HG02678 (cell line): ENCODE data around the gene THTPA.

Experiments used
- ATAC-seq: cut with Tn5 transposase; IDR thresholded peaks from one replicate; pipeline ENCODE4 v1.9.1; 2021; ENCODE audit warnings: mild to moderate bottlenecking, moderate library complexity; ENCODE audit not compliant: unreplicated experiment

Gene THTPA

GRCh38 chr14:23550131-23550811, 5.8 kb upstream of the THTPA start:
- no peak for ATAC-seq

DNA sequence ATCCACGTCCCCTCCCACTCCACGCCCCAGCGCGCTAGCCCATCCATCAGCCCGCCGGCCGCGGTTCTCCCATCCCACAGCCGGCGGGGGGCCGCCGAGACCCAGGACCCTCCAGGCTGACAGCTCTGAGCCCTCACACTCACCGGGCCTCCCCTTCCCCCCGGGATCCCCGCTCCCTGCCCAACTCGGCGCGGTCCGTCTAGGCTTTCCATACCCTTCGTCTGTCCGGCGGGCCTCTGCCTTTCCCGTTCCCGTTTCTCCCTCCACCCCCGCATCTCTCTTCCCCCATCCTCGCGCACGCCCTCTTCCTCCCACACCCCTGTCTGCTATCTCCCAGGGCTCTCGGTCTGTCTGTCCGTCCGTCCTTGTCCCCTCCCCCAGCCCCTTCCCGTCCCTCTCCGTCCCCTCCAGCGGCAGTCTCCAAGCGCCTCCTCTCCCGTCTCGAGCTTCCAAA, 5.2 kb upstream of the THTPA start:
- ATAC-seq: no peak

GRCh38 chr14:23551266-23552028, 4.6 kb upstream of the THTPA start, which contains the start of gene ZFHX2:
Gene ZFHX2 (minus strand): TSS chr14:23551765. CDS start chr14:23535325, 16,440 bp downstream.
- ATAC-seq: peak; percentile 51

DNA sequence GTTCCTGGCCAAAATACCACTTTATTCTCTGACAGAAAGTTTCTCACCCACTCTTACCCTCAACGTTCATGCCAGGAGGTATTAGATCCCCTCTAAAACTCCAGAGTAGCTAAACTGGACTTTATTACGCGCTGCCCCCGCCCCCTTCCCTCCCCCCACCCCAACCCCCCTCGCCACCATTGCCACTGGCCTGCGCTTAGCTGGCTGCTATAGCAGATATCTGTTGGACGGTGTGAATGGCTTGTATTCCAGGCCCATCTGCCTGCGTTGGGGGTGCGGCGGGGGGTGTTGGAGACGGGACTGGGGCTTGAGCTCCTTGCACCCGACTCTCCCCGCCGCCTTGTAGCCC, 564 bp upstream of the THTPA start:
- peak; percentile 1 for ATAC-seq

GRCh38 chr14:23556700-23557440, 799 bp downstream of the THTPA start:
- no peak for ATAC-seq

GRCh38 chr14:23557521-23557920, 1.4 kb downstream of the THTPA start:
- ATAC-seq: no peak

GRCh38 chr14:23557946-23558345, 1.9 kb downstream of the THTPA start:
- ATAC-seq: no peak

- ATAC-seq: no peak
These were observed 2.4 kb downstream of the THTPA start for GRCh38 chr14:23558346-23559009.

DNA sequence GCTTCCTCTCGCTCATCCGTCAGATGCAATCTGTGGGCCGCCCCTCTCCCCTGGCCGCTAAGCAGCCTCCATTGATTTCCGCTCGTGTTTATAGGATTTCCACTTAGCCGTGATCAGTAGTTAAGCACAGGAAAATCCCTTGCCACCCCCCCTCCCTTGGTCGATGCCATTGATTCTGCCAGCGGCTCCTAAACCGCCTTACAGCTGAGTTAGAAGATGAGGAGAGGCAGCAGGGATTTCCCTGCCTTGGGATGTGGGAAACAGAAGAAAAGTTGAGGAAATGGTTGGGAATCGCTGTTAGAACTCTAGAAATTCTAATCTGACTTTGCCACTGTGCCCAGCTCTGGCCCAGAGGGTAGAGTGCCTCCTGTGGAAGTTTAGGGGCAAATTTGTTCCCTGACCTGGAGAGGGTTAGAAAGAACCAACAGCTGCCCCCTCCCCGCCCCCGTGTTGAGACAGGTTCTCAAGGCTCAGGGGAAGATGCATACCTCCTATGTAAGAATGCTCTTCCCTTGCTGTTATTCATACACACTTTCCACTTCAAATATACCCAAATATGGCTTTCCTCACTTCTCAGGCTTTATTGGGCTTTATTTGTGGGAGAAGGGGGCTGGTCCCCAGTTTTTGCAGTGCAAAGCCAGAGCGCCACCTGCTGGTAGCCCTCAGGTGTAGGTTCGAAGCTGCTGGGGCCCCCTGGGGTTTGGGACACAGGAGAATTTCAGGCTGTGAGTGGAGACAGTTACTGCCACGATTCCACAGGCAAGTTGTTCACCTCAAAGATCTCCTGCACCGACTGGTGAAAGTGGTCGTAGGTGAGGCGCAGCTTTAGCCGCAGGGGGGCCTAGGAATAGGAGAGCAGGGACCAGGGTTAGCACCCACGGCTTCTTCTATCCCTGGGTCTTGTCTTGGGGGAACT, 3.2 kb downstream of the THTPA start:
- no peak for ATAC-seq

DNA sequence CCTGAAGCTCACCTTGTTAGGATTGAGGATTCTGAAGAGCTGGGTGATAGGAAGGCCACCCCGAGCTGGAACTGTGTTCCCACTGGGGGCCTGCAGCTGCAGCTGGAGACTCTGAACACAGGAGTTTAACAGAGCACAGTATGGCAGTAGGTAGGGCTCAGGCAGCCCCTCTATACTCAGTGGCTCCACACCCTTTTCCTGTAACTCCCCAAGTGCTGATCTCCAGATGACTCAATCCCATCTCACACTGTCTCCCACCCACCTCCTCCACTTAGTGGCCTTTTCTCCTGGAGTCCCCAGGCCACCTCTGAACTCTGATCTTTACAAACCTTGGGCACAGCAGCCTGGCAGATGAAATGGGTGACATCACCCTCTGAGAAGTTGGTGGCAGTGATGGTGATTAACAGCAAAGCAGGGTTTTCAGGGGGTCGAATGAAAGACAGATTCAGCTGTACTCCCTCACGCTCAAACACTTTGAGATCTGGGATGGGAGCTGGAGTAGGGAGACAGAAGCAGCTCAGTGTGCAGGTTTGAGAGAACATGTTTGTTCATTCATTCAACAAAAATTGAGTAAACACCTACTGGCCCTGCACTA, 4.0 kb downstream of the THTPA start:
- no peak for ATAC-seq

DNA sequence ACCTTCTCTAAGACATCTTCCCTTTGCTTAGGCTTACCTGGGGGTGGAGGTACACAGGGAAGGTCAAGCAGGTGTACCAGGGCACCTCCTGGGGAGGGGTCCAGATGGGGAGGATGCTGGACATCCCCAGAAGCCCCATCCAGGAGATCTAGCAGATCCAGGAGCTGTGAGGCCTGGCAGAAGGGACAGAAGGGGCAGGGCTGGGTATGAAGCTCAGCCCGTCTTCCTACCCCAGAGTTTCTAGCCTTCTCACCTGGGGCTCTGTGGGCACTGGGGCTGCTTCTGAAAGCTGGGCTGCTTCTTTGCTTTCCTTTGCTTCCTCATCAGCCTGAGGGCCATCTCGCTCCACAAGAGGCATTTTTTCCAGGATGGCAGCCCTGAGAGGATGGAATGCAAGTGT, 5.2 kb downstream of the THTPA start:
- ATAC-seq: no peak

- ATAC-seq: no peak
These were observed 6.1 kb downstream of the THTPA start for GRCh38 chr14:23561873-23562821.

- no peak for ATAC-seq
These were observed 6.9 kb downstream of the THTPA start for GRCh38 chr14:23562822-23563472.

DNA sequence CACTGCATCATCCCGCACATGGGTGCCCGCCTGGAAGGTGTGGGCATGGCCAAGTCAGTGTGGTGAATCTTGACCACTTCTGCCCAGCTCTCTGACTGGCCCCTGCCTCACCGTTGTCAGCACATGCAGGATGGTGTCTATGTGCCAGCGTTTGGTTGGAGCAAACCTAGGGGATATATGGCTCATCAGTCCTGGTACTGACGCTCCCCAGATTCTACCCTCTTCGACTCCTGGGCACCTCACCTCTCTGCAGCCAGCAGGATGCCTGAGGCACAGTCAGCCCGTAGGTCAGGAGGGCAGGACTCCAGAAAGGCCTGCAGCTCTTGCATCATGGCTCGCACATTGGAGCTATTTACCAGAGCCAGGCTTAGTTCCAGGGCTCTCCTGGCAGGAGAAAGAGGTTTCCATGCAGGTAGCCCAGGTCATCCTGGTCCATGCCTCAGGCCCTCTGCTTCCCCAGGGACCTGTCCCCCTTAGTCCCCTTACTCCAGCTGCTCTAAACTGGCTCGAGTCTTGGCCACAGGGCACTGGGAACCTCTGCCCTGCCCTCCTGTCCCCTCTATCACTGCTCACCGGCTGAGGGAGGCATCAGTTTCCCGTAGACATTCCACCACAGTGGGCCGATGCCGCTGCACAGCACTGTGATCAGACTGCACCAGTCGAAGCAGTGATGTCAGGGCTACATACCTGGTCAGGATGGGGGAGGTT, 7.6 kb downstream of the THTPA start:
- ATAC-seq: no peak

GRCh38 chr14:23564181-23564812, 8.2 kb downstream of the THTPA start:
- ATAC-seq: no peak

GRCh38 chr14:23564876-23565275, 8.8 kb downstream of the THTPA start:
- no peak for ATAC-seq

DNA sequence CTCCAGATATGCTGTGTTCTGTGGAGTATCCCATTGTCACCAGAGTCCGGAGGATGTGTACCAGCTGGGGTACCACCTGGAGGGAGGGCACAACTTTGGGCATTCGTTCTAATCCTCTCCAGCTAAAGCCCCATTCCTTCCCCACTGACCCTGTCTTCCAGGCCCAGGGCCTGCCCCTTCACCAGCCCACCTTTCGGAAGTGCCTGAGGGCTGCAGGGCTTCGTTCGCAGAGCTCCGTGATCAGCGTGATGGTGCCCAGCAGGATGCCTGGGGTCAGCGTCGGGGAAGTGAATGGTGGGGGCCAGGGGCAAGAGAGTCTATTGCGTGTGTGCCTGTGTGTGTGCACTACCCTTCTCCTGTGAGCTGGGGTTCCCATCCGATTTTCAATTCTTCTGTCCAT, 9.6 kb downstream of the THTPA start:
- ATAC-seq: no peak
